OCI-LY7 (cell line): Measurements from ENCODE around the gene OOSP4A.

Experiments
- EZH2phosphoT487 ChIP-seq: fragments of 200-600 bp; sonication (generic); IDR thresholded peaks from 2 replicates; pipeline ENCODE4 v1.6.1; 2018; ENCODE audit warnings: low read depth, borderline replicate concordance, mild to moderate bottlenecking, mixed run types, antibody characterized with exemption, low read length, moderate library complexity, mixed read lengths
- TF ChIP-seq, protein P1 (sequence below): fragments of 200-600 bp; sonication (generic); conservative IDR thresholded peaks from 2 replicates; pipeline ENCODE4 v1.5.1; 2014; ENCODE audit warnings: mild to moderate bottlenecking, antibody characterized with exemption, low read length, moderate library complexity, mixed read lengths

DNA sequence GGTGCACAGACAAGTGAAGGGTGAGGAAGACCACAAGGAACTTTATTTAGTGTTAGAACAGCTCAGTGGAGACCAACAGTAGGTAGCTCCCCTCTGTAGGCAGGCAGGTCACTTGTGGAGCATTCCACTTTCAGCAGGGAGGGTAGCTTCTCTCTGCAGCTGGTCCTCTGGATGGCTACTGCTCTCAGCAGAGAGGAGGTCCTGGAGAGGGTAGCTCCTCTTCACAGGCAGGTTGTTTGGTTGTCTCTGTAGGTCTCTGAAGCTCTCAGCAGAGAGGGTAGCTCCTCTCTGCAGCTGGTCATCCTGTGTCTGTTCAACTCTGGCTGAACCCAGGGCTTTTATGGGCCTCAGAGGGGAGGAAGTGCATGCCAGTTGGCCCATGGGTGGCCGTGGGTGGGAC lies 32.1 kb upstream of the OOSP4A start:
- TF ChIP-seq, protein P1, sequence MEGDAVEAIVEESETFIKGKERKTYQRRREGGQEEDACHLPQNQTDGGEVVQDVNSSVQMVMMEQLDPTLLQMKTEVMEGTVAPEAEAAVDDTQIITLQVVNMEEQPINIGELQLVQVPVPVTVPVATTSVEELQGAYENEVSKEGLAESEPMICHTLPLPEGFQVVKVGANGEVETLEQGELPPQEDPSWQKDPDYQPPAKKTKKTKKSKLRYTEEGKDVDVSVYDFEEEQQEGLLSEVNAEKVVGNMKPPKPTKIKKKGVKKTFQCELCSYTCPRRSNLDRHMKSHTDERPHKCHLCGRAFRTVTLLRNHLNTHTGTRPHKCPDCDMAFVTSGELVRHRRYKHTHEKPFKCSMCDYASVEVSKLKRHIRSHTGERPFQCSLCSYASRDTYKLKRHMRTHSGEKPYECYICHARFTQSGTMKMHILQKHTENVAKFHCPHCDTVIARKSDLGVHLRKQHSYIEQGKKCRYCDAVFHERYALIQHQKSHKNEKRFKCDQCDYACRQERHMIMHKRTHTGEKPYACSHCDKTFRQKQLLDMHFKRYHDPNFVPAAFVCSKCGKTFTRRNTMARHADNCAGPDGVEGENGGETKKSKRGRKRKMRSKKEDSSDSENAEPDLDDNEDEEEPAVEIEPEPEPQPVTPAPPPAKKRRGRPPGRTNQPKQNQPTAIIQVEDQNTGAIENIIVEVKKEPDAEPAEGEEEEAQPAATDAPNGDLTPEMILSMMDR: no peak
- no peak for TF ChIP-seq EZH2phosphoT487
